ENCODE measurements around the gene MTA2. TPM values are rescaled to one million over a fixed set of nuclear protein-coding genes. Genes with fewer than 3 reads are reported as not detected.

The MTA2 gene
- total and polyA plus RNA-seq, 2 of the 8 experiments (the other 6 are each of a cell fraction or from before 2014, with no cell fraction given) = 25.7 to 114 TPM

- TF ChIP-seq SAP30 (IDR thresholded peaks at IDR 0.05; ENCODE audit: insufficient read depth, insufficient replicate concordance, low read length) (no peak), CHD7 (IDR thresholded peaks at IDR 0.05; ENCODE audit: insufficient replicate concordance, low read length) (no peak), RNF2 (IDR thresholded peaks at IDR 0.05; ENCODE audit: borderline replicate concordance, low read depth, low read length, missing control alignments, poor library complexity, severe bottlenecking) (no peak), MAX (IDR thresholded peaks at IDR 0.05) (no peak), FOSL1 (IDR thresholded peaks at IDR 0.05; ENCODE audit: insufficient read depth, low read depth, low read length) (no peak), RBBP5 (IDR thresholded peaks at IDR 0.05; ENCODE audit: borderline replicate concordance, low read depth, low read length) (no peak)
Observed at GRCh38 chr11:62543680-62544444, 57.8 kb downstream of the MTA2 start (continued).

Data from H1 (cell line).